Motor neuron (in vitro differentiated cells): Measurements from ENCODE around the gene ZNF768. TPM values are rescaled to one million over a fixed set of nuclear protein-coding genes. Genes with fewer than 3 reads are reported as not detected.
"Not testable (repeated sequence)": the region's sequence is repeated elsewhere in the genome, so short reads cannot be mapped to it uniquely, and the experiment has no call there.

Experiments
- ATAC-seq, 8 experiments: fragments of 200-7000 bp; cut with Tn5 transposase; replicated peaks in 6 of 8; 2 replicates each; pipeline ENCODE4 v1.8.0; 2021; ENCODE audit warnings: mild to moderate bottlenecking in 8 of 8, moderate library complexity in 8 of 8
- H3K27ac ChIP-seq, 2 donors: fragments of 250-450 bp; sonication (Bioruptor Pico); 2 replicates each; pipeline ENCODE4 v1.9.0; 2021; ENCODE audit warnings: antibody characterized with exemption in 2 of 2, mild to moderate bottlenecking in 2 of 2, moderate library complexity in 1 of 2
- H3K4me1 ChIP-seq, 2 donors: fragments of 250-450 bp; sonication (Bioruptor Pico); replicated peaks in 1 of 2; 2 replicates each; pipeline ENCODE4 v1.6.1; 2021; ENCODE audit warnings: antibody characterized with exemption in 2 of 2, mild to moderate bottlenecking in 2 of 2, moderate library complexity in 1 of 2
- H3K4me3 ChIP-seq, 5 donors: fragments of 250-450 bp; sonication (Bioruptor Pico); 2 replicates each; pipeline ENCODE4 v1.9.0; 2021; ENCODE audit warnings: antibody characterized with exemption in 5 of 5, mild to moderate bottlenecking in 5 of 5, moderate library complexity in 4 of 5
- WGBS, 10 experiments: fragments of 450-650 bp; shearing (Covaris generic); methylation state at CpG; one replicate each; pipeline ENCODE4 v1.0.0; 2022; 5-methylcytosine and 5-hydroxymethylcytosine counted together
- in situ Hi-C, 9 experiments: fragments of 400-800 bp; cut with MboI; loops; one replicate each; pipeline ENCODE4 v1.15.0; 2021; ENCODE audit warnings: low sequenced_read_pairs in 9 of 9, low pct_unique_long_range_greater_than_20kb in 2 of 9; ENCODE audit not compliant: unreplicated experiment in 9 of 9
- total RNA-seq, 8 experiments: library from RNA; unstranded; fragments of 300-600 nt; gene quantifications; 2 replicates each; pipeline versions ENCODE4 v1.2.3 to v1.2.4, GENCODE V29; 2022

ZNF768 gene
- total RNA-seq, 8 experiments from 2014 or later, result 19.2 to 50.4 (median 36.7) TPM

- H3K4me1 ChIP-seq, result peaks cover 8 to 11% of the 10 kb centered on the region in 2 donors
- no peak overlapping the region for H3K4me3 ChIP-seq
- no peak for ATAC-seq
- 92 to 100% methylated on average over 1 to 2 of the region's 4 CpGs; no CpG with 5 or more reads in 8 of the 10 experiments for WGBS, 10 experiments
- in situ Hi-C loops, result no loop called here
- no peak overlapping the region for H3K27ac ChIP-seq
These were observed 26.6 kb upstream of the ZNF768 start for GRCh38 chr16:30552956-30553355.

- WGBS, 10 experiments, result 17 to 100% (median 81%) methylated on average over 1 to 3 of the region's 3 CpGs; no CpG with 5 or more reads in 2 of the 10 experiments
- Histone ChIP-seq H3K27ac (no peak overlapping the region), H3K4me3 (no peak overlapping the region), H3K4me1 (peaks cover 2 to 5% of the 10 kb centered on the region in 2 donors)
- no peak for ATAC-seq
- in situ Hi-C loops, result no loop called here
These were observed 25.4 kb upstream of the ZNF768 start for GRCh38 chr16:30551781-30552180.

GRCh38 chr16:30548416-30549253 is 22.3 kb upstream of the ZNF768 start:
- H3K27ac ChIP-seq, result no peak overlapping the region
- peaks cover 0 to 4% of the 10 kb centered on the region in 2 donors for H3K4me1 ChIP-seq
- WGBS, 10 experiments, result 50 to 100% (median 78%) methylated on average over 1 to 8 of the region's 8 CpGs
- in situ Hi-C loops, result no loop called here
- no peak for ATAC-seq
- H3K4me3 ChIP-seq, result no peak overlapping the region

GRCh38 chr16:30546115-30546514 is 19.7 kb upstream of the ZNF768 start:
- in situ Hi-C loops, result no loop called here
- Histone ChIP-seq H3K4me1 (peaks cover 6 to 14% of the 10 kb centered on the region in 2 donors), H3K4me3 (no peak overlapping the region), H3K27ac (no peak overlapping the region)
- 68 to 91% (median 82%) methylated on average over 1 to 7 of the region's 8 CpGs; no CpG with 5 or more reads in 4 of the 10 experiments for WGBS, 10 experiments
- ATAC-seq, result no peak

- no peak overlapping the region for H3K4me3 ChIP-seq
- H3K4me1 ChIP-seq, result peaks cover 6 to 16% of the 10 kb centered on the region in 2 donors
- WGBS, 10 experiments, result 68 to 100% (median 88%) methylated on average over 1 to 5 of the region's 5 CpGs
- in situ Hi-C loops, result no loop called here
- no peak for ATAC-seq
- H3K27ac ChIP-seq, result no peak overlapping the region
These were observed 16.7 kb upstream of the ZNF768 start for GRCh38 chr16:30543067-30543466.

GRCh38 chr16:30541502-30542329 is 15.3 kb upstream of the ZNF768 start:
- peak overlapping the region in 1 of 2 donors; percentile 10 for H3K27ac ChIP-seq
- H3K4me1 ChIP-seq, result peaks cover 6 to 17% of the 10 kb centered on the region in 2 donors
- 27 to 72% (median 47%) methylated on average over 2 to 6 of the region's 10 CpGs for WGBS, 10 experiments
- in situ Hi-C loops, result no loop called here
- ATAC-seq, result peak in 6 of 8 experiments; percentile 22 to 49 (median 32)
- H3K4me3 ChIP-seq, result no peak overlapping the region

GRCh38 chr16:30540916-30541464 is 14.6 kb upstream of the ZNF768 start:
- in situ Hi-C loops, ATAC-seq, H3K4me3 ChIP-seq: not testable (repeated sequence)
- H3K27ac ChIP-seq, result peak overlapping the region in 1 of 2 donors; percentile 10
- peaks cover 10 to 24% of the 10 kb centered on the region in 2 donors for H3K4me1 ChIP-seq
- WGBS, 10 experiments, result 36 to 87% (median 40%) methylated on average over 2 to 7 of the region's 9 CpGs; no CpG with 5 or more reads in 5 of the 10 experiments

- H3K27ac ChIP-seq, in situ Hi-C loops, ATAC-seq, H3K4me3 ChIP-seq: not testable (repeated sequence)
- 60 to 100% (median 100%) methylated on average over 1 to 11 of the region's 13 CpGs; no CpG with 5 or more reads in 5 of the 10 experiments for WGBS, 10 experiments
- peaks cover 13 to 27% of the 10 kb centered on the region in 2 donors for H3K4me1 ChIP-seq
These were observed 13.7 kb upstream of the ZNF768 start for GRCh38 chr16:30539986-30540526.

GRCh38 chr16:30539000-30539964 is 12.9 kb upstream of the ZNF768 start:
- Histone ChIP-seq H3K4me3 (no peak overlapping the region), H3K4me1 (peaks cover 13 to 23% of the 10 kb centered on the region in 2 donors), H3K27ac (no peak overlapping the region)
- no peak for ATAC-seq
- 20 to 100% (median 85%) methylated on average over 1 to 2 of the region's 8 CpGs; no CpG with 5 or more reads in 4 of the 10 experiments for WGBS, 10 experiments
- in situ Hi-C loops, result no loop called here

- in situ Hi-C loops, ATAC-seq: not testable (repeated sequence)
These were observed 10.1 kb upstream of the ZNF768 start for GRCh38 chr16:30536391-30537024.

GRCh38 chr16:30535777-30536190 is 9.4 kb upstream of the ZNF768 start:
- in situ Hi-C loops, result no loop called here
- Histone ChIP-seq H3K27ac (peak overlapping the region; percentile 84 to 85), H3K4me1 (peaks cover 14 to 21% of the 10 kb centered on the region in 2 donors), H3K4me3 (peak overlapping the region; percentile 48 to 61 (median 53))
- ATAC-seq, result peak; percentile 60 to 79 (median 75)
- 13 to 100% (median 44%) methylated on average over 1 to 9 of the region's 12 CpGs; no CpG with 5 or more reads in 2 of the 10 experiments for WGBS, 10 experiments

More at GRCh38 chr16:30536391-30537024, 10.1 kb upstream of the ZNF768 start:
- Histone ChIP-seq H3K4me3 (peak overlapping the region in 1 of 5 donors; percentile 53), H3K4me1 (peaks cover 16 to 28% of the 10 kb centered on the region in 2 donors)
- WGBS, 10 experiments, result 91 to 100% (median 94%) methylated on average over 2 to 13 of the region's 13 CpGs; no CpG with 5 or more reads in 1 of the 10 experiments
- not testable (repeated sequence) for H3K27ac ChIP-seq
